ENCODE data around the gene FILIP1L. TPM values are rescaled to one million over a fixed set of nuclear protein-coding genes. Genes with fewer than 3 reads are reported as not detected.

Gene FILIP1L
- total RNA-seq, 1 donor from 2014 or later: 5.0 TPM

GRCh38 chr3:99875581-99875928 lies 238.7 kb downstream of the FILIP1L start:
- intact Hi-C loops (cut with micrococcal nuclease): loop anchor here (1.0 to 10.0 kb wide), 6 partner anchors 8 to 1809 kb away; partner anchors contain the start of genes LNP1, RPL24 and TOMM70

DNA sequence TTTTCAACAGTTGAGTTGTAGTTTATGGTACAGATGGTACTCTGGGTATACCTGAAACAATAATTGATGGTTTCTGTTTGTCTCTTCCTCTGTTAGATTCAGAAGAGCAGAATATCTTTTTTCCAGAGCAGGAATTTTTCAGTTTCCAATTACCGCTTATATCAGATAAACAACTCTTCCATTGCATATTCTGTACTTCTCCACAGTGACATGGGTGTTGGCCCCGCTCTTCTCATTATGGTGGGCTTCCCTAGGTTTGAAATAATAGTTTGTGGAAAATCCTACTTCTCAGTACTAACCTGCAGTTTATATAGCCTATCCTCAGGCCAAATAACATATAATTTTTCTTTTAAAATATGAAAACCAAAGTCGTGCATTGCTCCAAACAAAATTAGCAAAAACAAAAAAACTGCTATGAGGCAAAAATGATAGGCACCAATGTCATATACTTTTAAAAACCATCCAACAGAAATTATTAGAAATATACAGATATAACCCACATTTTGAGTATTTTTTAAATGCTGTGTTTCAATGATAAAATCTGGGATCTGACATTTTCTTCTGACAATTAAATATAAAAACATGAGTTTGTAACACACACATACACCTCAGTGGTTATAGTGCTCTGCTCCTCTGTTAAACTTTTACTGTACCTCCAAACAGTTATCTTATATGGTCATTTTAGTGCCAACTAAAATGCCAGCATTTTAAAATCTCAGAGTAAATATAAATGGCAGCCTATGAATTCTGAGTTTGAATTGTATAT lies 239.9 kb downstream of the FILIP1L start:
- intact Hi-C loops (cut with micrococcal nuclease): loop anchor here (1.0 to 10.0 kb wide), 6 partner anchors 7 to 1810 kb away; partner anchors contain the start of genes LNP1, RPL24 and TOMM70

GRCh38 chr3:99873269-99874102 lies 240.8 kb downstream of the FILIP1L start:
- intact Hi-C loops (cut with micrococcal nuclease): loop anchor here (2.0 to 10.0 kb wide), 2 partner anchors 17 to 1811 kb away; partner anchors contain the start of gene RPL24

GRCh38 chr3:99872923-99873254 lies 241.4 kb downstream of the FILIP1L start:
- intact Hi-C loops (cut with micrococcal nuclease): loop anchor here (2.0 to 10.0 kb wide), 2 partner anchors 16 to 1812 kb away; partner anchors contain the start of gene RPL24

GRCh38 chr3:99871231-99872045 lies 242.9 kb downstream of the FILIP1L start:
- intact Hi-C loops (cut with micrococcal nuclease): loop anchor here (2.0 to 10.0 kb wide), 2 partner anchors 15 to 1813 kb away; partner anchors contain the start of gene RPL24

GRCh38 chr3:99870712-99871111 lies 243.6 kb downstream of the FILIP1L start:
- intact Hi-C loops (cut with micrococcal nuclease): loop anchor here (10.0 kb wide), 1 partner anchor 1814 kb away; the partner anchor contains the start of gene RPL24

DNA sequence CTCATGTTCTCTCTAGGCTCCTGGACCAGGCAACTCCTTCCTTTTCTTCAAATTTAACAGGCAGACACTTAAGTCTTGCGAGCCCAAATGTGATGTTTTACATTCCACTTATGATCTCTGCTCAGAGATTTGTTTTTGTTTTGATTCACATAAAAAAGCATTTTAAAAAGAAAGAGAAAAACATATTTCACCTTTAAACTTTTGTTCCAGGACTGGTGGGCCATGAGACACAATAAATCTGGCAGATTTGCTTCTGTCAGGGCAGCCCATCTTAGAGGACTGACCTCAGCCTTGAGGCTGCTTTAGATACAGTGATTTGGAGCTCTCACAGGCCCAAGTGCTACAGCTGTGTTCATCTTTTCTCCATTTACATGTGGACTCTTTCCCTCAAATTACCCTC lies 244.7 kb downstream of the FILIP1L start:
- intact Hi-C loops (cut with micrococcal nuclease): loop anchor here (10.0 kb wide), 1 partner anchor 1815 kb away; the partner anchor contains the start of gene RPL24

GRCh38 chr3:99868311-99868646 lies 246.0 kb downstream of the FILIP1L start:
- intact Hi-C loops (cut with micrococcal nuclease): no loop called here

GRCh38 chr3:99867594-99868310 lies 246.5 kb downstream of the FILIP1L start:
- intact Hi-C loops (cut with micrococcal nuclease): loop anchor here (1.0 kb wide), 1 partner anchor 8 kb away; no protein-coding TSS in a partner anchor

- intact Hi-C loops (cut with micrococcal nuclease): loop anchor here (1.0 kb wide), 1 partner anchor 9 kb away; no protein-coding TSS in a partner anchor
Observed at GRCh38 chr3:99866261-99866761, 248.0 kb downstream of the FILIP1L start.

DNA sequence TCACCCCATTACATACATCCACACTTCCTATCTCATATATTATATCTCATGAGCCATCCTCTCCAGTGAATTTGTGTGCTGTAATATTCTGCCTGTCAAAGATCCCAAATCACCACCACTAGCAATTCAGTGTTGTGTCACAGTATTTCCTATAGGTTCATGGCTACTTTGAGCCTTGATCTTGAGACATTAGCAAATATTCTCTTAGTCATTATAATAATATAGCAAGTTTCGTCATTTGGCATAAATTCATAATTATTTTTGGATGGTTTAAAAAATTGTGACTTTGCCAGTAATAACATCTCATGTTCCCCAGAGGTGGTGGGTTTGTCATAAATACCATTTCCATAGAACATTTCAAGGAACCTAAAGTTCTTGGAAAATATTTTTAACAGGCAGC lies 249.0 kb downstream of the FILIP1L start:
- intact Hi-C loops (cut with micrococcal nuclease): no loop called here

GRCh38 chr3:99864289-99864688 lies 250.0 kb downstream of the FILIP1L start:
- intact Hi-C loops (cut with micrococcal nuclease): no loop called here

DNA sequence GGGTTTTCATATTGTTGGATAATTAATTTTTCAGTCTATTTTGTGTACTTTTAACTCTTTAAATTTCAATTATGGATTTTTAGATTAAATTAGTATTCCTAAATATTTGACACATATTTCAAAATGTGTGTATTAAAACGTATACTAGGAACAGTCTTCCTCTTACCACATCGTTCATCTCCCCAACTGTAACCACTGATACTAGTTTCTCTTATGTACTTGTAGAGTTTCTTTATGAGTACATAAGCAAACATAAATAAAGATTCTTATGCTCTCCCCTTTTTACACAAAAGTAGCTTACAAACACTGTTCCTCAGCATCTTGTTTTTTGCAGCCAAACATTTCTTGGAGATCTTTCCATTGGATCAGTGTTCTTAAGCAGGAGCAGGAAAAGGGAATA lies 250.7 kb downstream of the FILIP1L start:
- intact Hi-C loops (cut with micrococcal nuclease): no loop called here

GRCh38 chr3:99863002-99863401 lies 251.3 kb downstream of the FILIP1L start:
- intact Hi-C loops (cut with micrococcal nuclease): no loop called here

DNA sequence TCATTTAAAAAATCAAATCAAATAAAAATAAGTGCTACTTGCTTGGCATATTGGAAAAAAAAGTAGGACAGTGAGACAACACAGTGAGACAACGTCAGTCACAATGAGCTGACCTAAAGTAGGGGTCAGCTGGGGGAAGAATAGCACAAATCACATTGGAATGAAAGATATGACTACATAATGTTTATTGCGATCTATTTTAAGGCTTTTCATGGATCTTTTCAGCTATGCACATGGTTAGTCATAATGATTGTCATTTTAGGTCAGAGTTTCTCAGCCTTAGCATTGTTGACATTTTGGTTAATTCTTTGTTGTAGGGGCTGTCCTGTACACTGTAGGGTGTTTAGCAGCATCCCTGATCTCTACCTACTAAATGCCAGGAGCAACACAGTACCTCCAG lies 252.1 kb downstream of the FILIP1L start:
- intact Hi-C loops (cut with micrococcal nuclease): no loop called here

DNA sequence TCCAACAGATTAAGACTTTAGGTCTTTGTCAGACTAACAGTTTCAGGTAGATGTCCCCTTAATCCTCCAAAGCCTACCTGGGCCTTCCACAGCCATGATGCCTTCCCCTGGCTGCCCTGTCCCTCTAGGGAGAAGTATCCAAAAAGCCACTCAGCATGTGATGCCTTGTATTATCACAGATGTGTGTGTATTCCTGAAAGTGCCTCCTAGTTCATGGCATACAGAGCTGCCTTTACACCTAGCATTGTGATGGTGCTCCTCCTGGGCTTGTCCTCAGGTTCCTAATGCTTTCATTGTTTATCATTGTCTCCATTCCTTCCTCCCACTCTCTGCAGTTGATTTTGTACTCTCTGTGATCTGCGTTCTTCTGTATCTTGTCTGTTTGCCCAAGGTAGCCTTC lies 253.1 kb downstream of the FILIP1L start:
- intact Hi-C loops (cut with micrococcal nuclease): no loop called here

DNA sequence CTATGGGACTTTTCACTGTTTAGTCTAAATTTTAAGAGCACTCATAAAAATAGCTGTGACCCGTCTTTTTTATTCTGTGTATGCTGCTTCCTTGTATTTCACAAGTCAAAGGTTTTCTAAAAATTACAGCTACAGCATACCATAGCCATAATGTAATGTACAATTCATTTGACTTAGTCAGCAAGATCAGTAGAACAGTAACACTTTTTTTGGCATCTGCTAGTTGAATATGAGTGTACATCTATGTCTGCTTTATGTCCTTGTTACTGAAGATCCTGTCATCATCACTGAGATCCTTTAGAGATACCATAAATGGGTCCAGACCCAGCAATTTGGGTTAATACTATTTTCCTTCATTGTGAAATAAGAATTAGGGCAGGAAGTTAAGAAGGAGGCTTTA lies 254.5 kb downstream of the FILIP1L start:
- intact Hi-C loops (cut with micrococcal nuclease): no loop called here

GRCh38 chr3:99858469-99858868 lies 255.8 kb downstream of the FILIP1L start:
- intact Hi-C loops (cut with micrococcal nuclease): no loop called here

- intact Hi-C loops (cut with micrococcal nuclease): loop anchor here (1.0 to 2.0 kb wide), 2 partner anchors 9 to 16 kb away; no protein-coding TSS in a partner anchor
Observed at GRCh38 chr3:99857278-99857677, 257.0 kb downstream of the FILIP1L start.
